ENCODE data around the gene C3.

C3 gene

DNA sequence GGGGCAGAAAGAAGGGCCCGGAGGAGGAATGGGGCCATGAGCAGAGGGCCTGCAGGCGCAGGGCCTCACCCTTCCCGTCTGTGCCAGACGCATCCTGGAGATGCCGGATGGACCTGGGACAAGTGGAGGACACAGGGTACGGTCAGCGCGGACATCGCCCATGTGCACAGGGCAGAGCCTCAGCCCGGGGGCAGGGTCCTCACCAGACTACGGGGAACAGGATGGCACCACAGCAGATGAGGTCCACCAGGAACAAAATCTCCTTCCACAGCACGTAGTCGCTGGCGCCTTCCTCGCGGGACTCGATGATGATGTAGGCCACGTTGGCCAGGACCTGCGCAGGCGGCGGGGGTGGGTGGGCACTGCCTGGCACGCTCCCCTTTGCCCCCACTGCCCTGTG lies 11.4 kb upstream of the C3 start:
- no peak overlapping the region for H3K4me3 ChIP-seq (ENCODE audit: low read depth, low read length)

DNA sequence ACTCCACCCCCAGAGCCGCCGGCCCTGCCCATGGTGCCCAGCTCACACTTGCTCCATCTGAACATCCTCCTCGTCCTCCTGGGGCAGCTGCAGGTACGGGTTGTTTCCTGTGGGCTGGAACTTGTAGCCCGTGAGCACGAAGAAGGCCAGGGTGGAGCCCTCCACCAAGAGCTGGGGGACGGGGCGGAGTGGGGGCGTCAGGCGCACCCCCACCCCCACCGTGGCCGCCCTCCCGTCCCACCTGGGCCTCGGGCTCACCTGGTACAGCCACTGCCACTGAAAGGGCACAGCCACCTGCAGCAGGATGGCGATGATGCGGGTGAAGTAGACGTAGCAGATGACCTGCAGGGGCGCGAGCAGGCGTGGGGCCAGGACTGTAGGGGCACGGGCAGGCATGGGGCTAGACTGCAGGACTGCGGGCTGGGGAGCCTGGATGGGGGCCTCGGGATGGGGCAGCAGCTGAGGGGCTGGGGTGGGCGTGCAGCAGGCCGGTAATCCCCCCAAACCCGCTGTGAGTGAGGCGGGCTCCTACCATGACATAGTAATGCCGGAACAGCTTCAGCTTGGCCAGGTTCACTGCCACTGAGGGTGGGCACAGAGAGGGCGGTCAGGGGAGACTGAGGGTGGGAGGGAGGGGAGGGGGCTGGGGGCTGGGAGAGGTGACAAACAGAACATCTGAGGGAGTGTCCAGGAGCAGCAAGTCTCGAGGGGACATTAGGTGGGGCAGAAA lies 10.7 kb upstream of the C3 start:
- no peak overlapping the region for H3K4me3 ChIP-seq (ENCODE audit: low read depth, low read length)

GRCh38 chr19:6730153-6730804 lies 9.8 kb upstream of the C3 start:
- no peak overlapping the region for H3K4me3 ChIP-seq (ENCODE audit: low read depth, low read length)

DNA sequence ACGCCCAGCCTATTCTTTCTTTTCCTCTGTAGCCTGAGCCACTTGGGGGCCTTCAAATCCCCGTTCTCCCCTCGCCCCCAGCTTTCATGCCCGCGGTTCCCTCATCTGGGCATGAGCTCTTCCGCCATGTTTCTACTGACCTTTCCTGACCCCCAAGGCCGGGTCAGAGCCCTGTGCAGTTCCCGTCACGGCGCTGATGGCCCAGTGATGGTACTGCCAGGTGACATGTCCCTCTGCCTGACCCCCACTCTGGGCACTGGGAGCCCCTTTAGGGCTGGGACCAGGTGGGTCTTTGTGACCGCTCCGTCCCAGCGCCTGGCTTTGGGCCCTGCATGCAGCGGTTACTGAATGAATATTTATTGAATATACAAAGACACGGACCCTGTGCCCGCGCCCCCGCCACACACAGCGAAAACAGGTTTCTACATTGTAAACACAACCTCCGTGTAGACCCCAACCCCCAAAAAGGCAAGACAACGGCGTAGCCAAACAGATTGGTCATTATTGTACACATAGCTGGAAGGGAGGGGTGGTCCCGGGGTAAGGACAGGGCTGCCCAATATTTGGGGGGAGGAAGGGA lies 9.2 kb upstream of the C3 start:
- no peak overlapping the region for H3K4me3 ChIP-seq (ENCODE audit: low read depth, low read length)

DNA sequence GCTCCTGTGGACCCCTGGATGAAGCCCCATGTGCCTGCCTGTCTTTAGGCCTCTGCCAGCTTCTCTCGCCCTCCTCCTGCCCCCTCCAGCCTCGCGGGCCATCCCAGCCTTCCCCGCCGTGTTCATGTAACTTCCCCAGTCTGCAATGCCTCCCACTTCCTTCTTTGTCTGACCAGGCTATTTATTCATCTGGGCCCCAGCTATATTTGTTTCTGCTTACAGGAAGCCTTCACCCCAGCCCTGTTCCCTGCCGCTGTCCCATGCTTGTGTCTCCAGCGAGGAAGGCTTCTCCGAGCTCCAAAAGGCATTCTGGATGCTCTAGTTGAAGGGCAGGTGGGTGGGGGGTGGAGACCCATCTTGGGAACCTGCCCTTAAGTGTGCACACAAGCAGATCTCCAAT lies 7.9 kb upstream of the C3 start:
- H3K4me3 ChIP-seq (ENCODE audit: low read depth, low read length): no peak overlapping the region

GRCh38 chr19:6725513-6726231 lies 5.2 kb upstream of the C3 start:
- H3K4me3 ChIP-seq (ENCODE audit: low read depth, low read length): no peak overlapping the region

DNA sequence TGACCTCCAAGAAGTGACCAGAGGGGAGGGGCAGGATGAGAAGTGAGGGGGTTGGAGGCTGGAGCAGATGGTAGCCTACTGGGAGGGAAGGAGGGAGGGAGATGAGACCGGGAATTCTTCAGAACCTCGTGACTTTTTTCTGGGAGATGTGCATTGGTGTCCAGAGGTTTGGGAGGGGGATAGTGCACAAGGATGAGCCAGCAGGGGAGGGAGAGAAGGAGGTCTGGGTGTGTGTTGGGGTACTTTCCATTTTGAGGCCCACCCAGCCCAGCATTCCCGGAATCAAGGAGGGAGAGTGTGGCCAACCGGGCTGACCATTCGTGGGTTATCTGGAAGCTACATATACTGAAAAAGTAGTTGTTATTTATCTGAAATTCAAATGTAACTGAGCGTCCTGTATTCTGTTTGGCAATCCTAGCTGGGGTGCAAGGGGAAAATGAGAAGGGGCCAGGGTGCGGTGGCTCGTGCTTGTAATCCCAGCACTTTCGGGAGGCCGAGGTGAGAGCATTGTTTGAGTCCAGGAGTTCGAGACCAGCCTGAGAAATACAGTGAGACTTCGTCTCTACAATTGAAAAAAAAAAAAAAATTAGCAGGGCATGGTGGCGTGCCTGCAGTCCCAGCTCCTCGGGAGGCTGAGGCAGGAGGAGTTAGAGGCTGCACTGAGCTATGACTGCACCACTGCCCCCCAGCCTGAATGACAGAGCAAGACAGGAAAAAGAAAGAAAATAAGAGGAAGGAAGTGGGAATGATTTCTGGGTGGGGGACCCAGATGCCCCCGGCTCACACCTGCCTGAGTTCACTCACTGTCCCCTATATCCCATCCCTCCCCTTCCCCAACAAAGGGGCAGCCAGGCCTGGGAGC lies 4.4 kb upstream of the C3 start:
- no peak overlapping the region for H3K4me3 ChIP-seq (ENCODE audit: low read depth, low read length)

DNA sequence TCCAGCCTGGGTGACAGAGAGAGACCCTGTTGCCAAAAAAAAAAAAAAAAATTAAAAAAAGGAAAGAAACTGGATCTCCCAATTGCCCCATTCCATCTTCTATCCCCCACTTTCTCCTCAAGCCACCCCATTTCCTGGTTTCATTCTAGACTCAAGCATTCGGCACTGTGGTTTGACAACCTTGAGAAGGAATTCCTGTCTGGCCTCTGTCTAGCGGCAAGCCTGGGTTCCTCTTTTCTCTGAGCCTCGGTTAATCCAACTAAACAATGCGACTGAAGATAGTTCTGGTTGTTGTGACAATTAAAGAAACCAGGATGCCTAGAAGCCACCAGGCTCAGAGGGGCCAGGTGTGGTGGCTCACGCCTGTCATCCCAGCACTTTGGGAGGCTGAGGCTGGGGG lies 3.3 kb upstream of the C3 start:
- H3K4me3 ChIP-seq (ENCODE audit: low read depth, low read length): no peak overlapping the region

DNA sequence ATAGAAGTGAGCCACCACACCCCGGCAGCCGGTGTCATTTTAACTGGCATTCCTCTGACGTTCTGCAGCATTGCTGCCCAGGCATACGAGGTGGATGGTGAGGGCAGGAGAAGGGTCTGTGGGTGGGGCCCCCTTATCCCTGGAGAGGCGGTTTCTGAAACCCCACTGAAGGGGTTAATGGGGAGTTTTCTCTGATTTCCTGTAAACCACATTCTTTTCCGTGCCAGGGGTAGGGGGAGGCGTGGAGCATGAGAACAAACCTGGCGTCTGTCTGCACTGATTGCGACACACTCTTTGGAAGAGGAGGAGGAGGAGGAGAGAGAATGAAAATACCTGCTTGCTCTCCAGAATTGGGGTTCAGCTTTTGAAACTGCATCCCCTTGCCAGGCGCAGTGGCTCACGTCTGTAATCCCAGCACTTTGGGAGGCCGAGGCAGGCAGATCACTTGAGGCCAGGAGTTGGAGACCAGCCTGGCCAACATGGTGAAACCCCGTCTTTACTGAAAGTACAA lies 2.7 kb upstream of the C3 start:
- H3K4me3 ChIP-seq (ENCODE audit: low read depth, low read length): no peak overlapping the region

DNA sequence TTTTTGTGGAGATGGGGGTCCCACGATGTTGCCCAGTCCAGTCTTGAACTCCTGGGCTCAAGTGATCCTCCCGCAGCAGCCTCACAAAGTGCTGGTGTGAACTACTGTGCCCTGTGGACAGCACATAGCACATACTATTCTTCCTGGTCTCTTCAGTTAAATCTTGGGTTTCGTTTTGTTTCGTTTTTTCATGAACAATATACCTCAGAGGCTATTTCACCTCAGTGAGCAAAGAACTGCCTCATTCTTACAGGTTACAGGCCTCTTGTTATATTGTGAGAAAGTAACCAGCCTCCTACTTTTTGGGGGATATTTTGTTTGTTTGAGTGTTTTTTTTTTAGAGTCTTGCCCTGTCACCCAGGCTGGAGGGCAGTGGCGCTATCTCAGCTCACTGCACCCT lies 1.3 kb upstream of the C3 start:
- no peak overlapping the region for H3K4me3 ChIP-seq (ENCODE audit: low read depth, low read length)

DNA sequence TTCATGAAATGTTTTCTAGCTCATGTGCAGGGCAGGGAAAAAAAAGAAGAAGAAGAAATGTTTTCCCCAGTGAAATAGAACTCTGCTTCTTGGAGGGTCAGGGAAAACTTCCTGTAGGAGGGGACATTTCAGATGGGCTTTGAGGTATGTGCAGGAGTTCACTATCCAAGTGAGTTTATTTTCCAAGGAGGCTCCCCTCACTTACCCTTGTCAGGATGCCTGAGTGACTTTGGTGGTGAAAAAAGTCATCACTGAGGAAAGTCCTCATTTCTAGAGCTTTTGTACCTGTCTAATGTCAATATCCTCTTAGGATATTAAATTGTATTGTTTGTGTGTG lies 656 bp upstream of the C3 start:
- H3K4me3 ChIP-seq (ENCODE audit: low read depth, low read length): no peak overlapping the region

GRCh38 chr19:6719992-6720368 lies 470 bp downstream of the C3 start:
- no peak overlapping the region for H3K4me3 ChIP-seq (ENCODE audit: low read depth, low read length)

DNA sequence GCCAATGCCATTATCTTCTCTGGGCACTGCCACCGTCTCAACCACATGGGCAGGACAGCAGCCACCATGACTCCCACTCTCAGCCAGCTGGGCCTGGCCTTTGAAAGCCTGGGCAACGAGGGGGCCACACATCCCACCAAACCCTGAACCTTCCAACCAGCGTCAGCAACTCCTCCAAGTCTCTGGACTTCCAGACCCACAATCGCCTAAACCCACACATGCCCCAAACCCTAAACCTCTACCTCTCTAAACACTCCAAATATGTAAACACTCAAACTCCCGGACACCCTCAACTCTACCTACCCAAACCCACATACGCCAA lies 949 bp downstream of the C3 start:
- H3K4me3 ChIP-seq (ENCODE audit: low read depth, low read length): no peak overlapping the region

- H3K4me3 ChIP-seq (ENCODE audit: low read depth, low read length): no peak overlapping the region
Measured at GRCh38 chr19:6718741-6719539, 1.5 kb downstream of the C3 start.

DNA sequence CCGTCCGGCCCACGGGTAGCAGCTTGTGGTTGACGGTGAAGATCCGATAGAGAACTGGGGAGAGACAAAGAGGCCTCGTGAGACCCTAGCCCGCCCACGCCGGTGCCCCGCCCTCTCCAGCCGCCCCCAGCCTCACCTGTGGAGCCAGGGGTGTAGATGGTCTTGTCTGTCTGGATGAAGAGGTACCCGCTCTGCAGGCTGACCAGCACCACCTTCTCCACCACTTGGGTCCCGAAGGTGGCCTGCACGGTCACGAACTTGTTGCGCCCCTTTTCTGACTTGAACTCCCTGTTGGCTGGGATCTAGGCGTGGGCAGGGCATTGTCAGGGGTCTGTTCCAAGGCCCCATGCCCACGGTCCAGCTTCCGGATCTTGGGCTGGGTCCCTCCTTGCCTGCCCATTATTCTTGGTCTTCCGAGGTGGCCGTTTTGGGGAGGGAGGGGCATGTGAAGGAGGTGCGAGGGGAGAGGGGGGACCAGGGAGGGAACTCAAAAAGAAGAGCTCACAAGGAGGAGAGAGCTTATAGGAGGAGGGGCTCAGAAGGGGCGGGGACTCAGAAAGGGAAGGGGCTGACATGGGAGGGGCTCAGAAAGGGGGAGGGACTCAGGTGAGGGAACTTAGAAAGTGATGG lies 2.2 kb downstream of the C3 start:
- H3K4me3 ChIP-seq (ENCODE audit: low read depth, low read length): no peak overlapping the region

GRCh38 chr19:6717441-6717971 lies 2.9 kb downstream of the C3 start:
- H3K4me3 ChIP-seq (ENCODE audit: low read depth, low read length): no peak overlapping the region

DNA sequence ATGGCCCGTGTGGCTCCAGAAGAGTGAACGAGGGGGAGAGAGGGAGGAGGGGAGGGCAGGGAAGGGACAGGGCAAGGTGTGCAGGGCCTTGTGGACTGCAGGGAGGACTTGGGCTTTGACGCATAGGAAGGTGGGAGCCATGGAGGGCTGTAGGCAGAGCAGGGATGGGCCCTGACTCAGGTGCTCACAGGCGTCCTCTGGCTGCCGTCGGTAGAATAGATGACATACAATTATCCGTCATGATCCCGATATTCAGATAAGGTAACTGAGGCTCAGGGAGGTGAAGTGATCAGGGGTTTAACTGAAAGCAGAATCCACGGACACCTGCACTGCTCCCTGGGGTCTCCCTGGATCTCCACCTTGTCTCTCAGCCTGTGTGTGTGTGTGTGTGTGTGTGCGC lies 3.4 kb downstream of the C3 start:
- no peak overlapping the region for H3K4me3 ChIP-seq (ENCODE audit: low read depth, low read length)

DNA sequence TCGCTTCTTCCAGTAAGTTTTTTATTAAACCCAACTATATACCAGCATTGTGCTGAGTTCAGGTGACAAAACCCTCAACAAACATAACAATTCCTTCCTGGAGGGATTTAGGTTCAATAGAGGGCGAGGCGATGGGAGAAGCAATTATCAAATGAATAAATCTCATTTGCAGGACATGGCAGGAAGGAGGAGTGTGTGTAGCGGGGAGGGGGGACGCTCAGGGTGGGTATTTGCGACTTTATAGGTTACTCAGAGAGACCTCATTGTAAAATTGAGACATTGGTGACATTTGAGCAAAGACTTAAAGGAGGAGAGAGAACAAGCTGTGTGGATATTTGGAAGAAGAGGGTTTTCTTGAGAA lies 3.9 kb downstream of the C3 start:
- H3K4me3 ChIP-seq (ENCODE audit: low read depth, low read length): no peak overlapping the region

DNA sequence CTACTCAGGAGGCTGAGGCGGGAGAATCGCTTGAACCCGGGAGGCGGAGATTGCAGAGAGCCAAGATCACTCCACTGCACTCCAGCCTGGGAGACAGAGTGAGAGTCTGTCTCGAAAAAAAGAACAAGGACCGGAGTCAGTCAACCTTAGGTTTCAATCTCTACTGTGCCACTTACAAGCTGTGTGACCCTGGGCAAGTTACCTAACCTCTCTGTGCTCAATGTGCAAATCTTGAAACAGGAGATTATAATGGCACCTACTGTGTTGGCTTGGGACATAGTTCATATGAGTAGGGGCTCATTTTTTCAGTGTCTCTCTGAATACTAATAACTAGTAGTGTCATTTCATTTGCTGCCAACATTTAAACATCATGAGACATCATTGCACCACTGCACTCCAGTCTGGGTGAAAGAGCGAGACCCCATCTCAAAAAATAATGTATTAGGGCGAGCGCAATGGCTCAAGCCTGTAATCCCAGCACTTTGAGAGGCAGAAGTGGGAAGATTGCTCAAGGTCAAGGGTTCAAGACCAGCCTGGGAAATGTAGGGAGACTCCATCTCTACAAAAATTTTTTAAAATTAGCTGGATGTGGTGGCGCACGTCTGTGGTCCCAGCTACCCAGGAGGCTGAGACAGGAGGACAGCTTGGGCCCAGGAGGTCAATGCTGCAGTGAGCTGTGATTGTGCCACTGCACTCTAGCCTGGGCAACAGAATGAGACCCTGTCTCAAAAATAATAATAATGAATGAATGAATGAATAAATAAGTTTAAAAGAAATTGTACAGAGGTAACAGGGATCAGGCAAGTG lies 5.5 kb downstream of the C3 start:
- H3K4me3 ChIP-seq (ENCODE audit: low read depth, low read length): no peak overlapping the region
